Liver (tissue), 9 donors: Measurements from ENCODE around the gene ARHGEF18. TPM values are rescaled to one million over a fixed set of nuclear protein-coding genes. Genes with fewer than 3 reads are reported as not detected.
A peak's percentile ranks its signal among the peaks of the same experiment; 100 is the strongest.

ENCODE experiments used
- DNase-seq: peaks from one replicate; pipeline ENCODE4 v3.0.0-alpha.2; 2017; ENCODE audit warnings: low spot score
- H3K27ac ChIP-seq, 2 donors: one replicate each; pipeline ENCODE4 v1.7.0; 2013; ENCODE audit warnings: inconsistent platforms in 2 of 2, low read length in 2 of 2, control low read depth in 1 of 2, low read depth in 1 of 2, mild to moderate bottlenecking in 1 of 2
- H3K27me3 ChIP-seq, 4 donors: one replicate each; pipeline versions ENCODE4 v1.6.1 to v1.7.0; 2013; ENCODE audit warnings: low read length in 3 of 4, inconsistent platforms in 1 of 4, mild to moderate bottlenecking in 1 of 4, moderate library complexity in 1 of 4; ENCODE audit not compliant: control insufficient read depth in 4 of 4, insufficient read depth in 4 of 4
- H3K36me3 ChIP-seq, 4 donors: one replicate each; pipeline versions ENCODE4 v1.6.1 to v1.7.0; 2013; ENCODE audit warnings: low read length in 3 of 4, mild to moderate bottlenecking in 3 of 4, low read depth in 1 of 4, moderate library complexity in 1 of 4; ENCODE audit not compliant: control insufficient read depth in 4 of 4, insufficient read depth in 3 of 4
- H3K4me1 ChIP-seq, 4 donors: one replicate each; pipeline versions ENCODE4 v1.6.1 to v1.7.0; 2013; ENCODE audit warnings: low read length in 3 of 4, mild to moderate bottlenecking in 3 of 4, moderate library complexity in 1 of 4; ENCODE audit not compliant: control insufficient read depth in 4 of 4, insufficient read depth in 4 of 4
- H3K4me3 ChIP-seq, 3 donors: one replicate each; pipeline versions ENCODE4 v1.6.1 to v1.7.0; 2013; ENCODE audit warnings: low read length in 3 of 3, control low read depth in 1 of 3, low read depth in 1 of 3, mild to moderate bottlenecking in 1 of 3
- H3K9ac ChIP-seq, 2 donors: one replicate each; pipeline ENCODE4 v1.7.0; 2013; ENCODE audit warnings: low read length in 2 of 2, mild to moderate bottlenecking in 2 of 2, moderate library complexity in 2 of 2, control low read depth in 1 of 2, low read depth in 1 of 2
- H3K9me3 ChIP-seq, 4 donors: one replicate each; pipeline versions ENCODE4 v1.6.1 to v1.7.0; 2013; ENCODE audit warnings: low read length in 3 of 4; ENCODE audit not compliant: control insufficient read depth in 4 of 4
- EGR1 ChIP-seq, 2 donors: IDR thresholded peaks; 2 replicates each; pipeline ENCODE4 v1.6.1; 2016 to 2018; ENCODE audit warnings: antibody characterized with exemption in 2 of 2, low read depth in 2 of 2
- GABPA ChIP-seq, 2 donors: IDR thresholded peaks in 1 of 2; conservative IDR thresholded peaks in 1 of 2; 2 replicates each; pipeline ENCODE4 v1.6.1; 2016; ENCODE audit warnings: antibody characterized with exemption in 2 of 2, mild to moderate bottlenecking in 1 of 2, moderate library complexity in 1 of 2
- HNF4A ChIP-seq, 2 donors: conservative IDR thresholded peaks; 2 replicates each; pipeline ENCODE4 v1.6.1; 2016; ENCODE audit warnings: antibody characterized with exemption in 2 of 2, mild to moderate bottlenecking in 2 of 2
- HNF4G ChIP-seq: IDR thresholded peaks from 2 replicates; pipeline ENCODE4 v1.6.1; 2016; ENCODE audit warnings: antibody characterized with exemption
- JUND ChIP-seq, 2 donors: IDR thresholded peaks; 2 replicates each; pipeline ENCODE4 v1.6.1; 2016; ENCODE audit warnings: antibody characterized with exemption in 2 of 2
- RAD21 ChIP-seq, 2 donors: IDR thresholded peaks; 2 replicates each; pipeline ENCODE4 v1.6.1; 2016; ENCODE audit warnings: antibody characterized with exemption in 2 of 2, mild to moderate bottlenecking in 2 of 2
- RXRA ChIP-seq, 2 donors: IDR thresholded peaks; 2 replicates each; pipeline ENCODE4 v1.6.1; 2017 to 2018; ENCODE audit warnings: antibody characterized with exemption in 2 of 2, mild to moderate bottlenecking in 1 of 2
- TAF1 ChIP-seq: conservative IDR thresholded peaks from 2 replicates; pipeline ENCODE4 v1.6.1; 2016; ENCODE audit warnings: antibody characterized with exemption, mild to moderate bottlenecking
- YY1 ChIP-seq: IDR thresholded peaks from 2 replicates; pipeline ENCODE4 v1.6.1; 2016; ENCODE audit warnings: antibody characterized with exemption, mild to moderate bottlenecking
- WGBS: extraction: QIAGEN DNeasy Blood & Tissue Kit; methylation state at CpG from one replicate; pipeline ENCODE4 v1.1.7; 2013; 5-methylcytosine and 5-hydroxymethylcytosine counted together
- polyA plus RNA-seq, 2 donors: library from polyadenylated mRNA; stranded (reverse) in 1 of 2; unstranded in 1 of 2; fragments of 200-250 nt in 1 of 2; fragments of >200 nt in 1 of 2; fragmentation: Nextera tagmentation in 1 of 2; extraction: Ambion mirVana in 1 of 2; gene quantifications; one replicate each; pipeline versions ENCODE4 v1.2.1 to v1.2.3, GENCODE V29; 2013 to 2015
- total RNA-seq, 2 donors: library from RNA; depleted of rRNA; stranded (reverse); fragments of >200 nt; gene quantifications; one replicate each; pipeline ENCODE4 v1.2.3, GENCODE V29; 2014
- TF ChIP-seq, protein P1 (sequence below): fragments of 150-350 bp; IDR thresholded peaks from 2 replicates; pipeline ENCODE4 v1.5.1; 2017; ENCODE audit warnings: improper control_type of control experiment, low read depth, low read length; ENCODE audit not compliant: missing input control
- TF ChIP-seq, protein P2 (sequence below): IDR thresholded peaks from 2 replicates; pipeline ENCODE4 v1.6.1; 2016; ENCODE audit warnings: antibody characterized with exemption
- TF ChIP-seq, protein P3 (sequence below): IDR thresholded peaks from 2 replicates; pipeline ENCODE4 v1.6.1; 2016; ENCODE audit warnings: antibody characterized with exemption
- TF ChIP-seq, protein P4 (sequence below): IDR thresholded peaks from 2 replicates; pipeline ENCODE4 v1.6.1; 2016; ENCODE audit warnings: antibody characterized with exemption, mild to moderate bottlenecking
- donor health status: healthy.
- donor health status: healthy.
- donor health status: healthy.
- donor health status: healthy.
- donor health status: healthy.

Gene ARHGEF18
- total and polyA plus RNA-seq, 4 donors: 3.3 to 28.8 (median 14.9) TPM

DNA sequence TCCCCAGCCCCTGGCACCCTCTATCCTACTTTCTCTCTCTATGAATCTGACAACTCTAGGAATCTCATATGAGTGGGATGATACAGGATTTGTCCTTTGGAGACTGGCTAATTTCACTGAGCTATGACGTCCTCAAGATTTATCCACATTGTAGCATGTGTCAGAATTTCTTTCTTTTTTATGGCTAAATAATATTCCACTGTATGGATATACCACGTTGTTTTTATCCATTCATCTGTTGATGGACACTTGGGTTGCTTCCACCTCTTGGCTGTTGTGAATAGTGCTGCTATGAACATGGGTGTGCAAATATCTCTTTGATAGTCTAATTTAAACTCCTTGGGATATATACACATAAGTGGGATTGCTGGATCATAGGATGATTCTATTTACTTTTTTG is 30.6 kb upstream of the ARHGEF18 start:
- H3K27me3 ChIP-seq: no peaks in the 10 kb centered on the region
- WGBS: 58% methylated on average over 2 of the region's 2 CpGs
- no peak for DNase-seq
- H3K9me3 ChIP-seq: no peaks in the 10 kb centered on the region
- TF ChIP-seq HNF4A (conservative IDR thresholded peaks at IDR 0.05) (no peak), EGR1 (IDR thresholded peaks at IDR 0.05; ENCODE audit: low read depth in 2 of 2) (no peak), YY1 (no peak), JUND (IDR thresholded peaks at IDR 0.05) (no peak), HNF4G (no peak), GABPA (IDR thresholded peaks at IDR 0.05 in 1 of 2, conservative IDR thresholded peaks at IDR 0.05 in 1 of 2) (no peak), RXRA (IDR thresholded peaks at IDR 0.05) (no peak), TAF1 (no peak)
- TF ChIP-seq, protein P1, sequence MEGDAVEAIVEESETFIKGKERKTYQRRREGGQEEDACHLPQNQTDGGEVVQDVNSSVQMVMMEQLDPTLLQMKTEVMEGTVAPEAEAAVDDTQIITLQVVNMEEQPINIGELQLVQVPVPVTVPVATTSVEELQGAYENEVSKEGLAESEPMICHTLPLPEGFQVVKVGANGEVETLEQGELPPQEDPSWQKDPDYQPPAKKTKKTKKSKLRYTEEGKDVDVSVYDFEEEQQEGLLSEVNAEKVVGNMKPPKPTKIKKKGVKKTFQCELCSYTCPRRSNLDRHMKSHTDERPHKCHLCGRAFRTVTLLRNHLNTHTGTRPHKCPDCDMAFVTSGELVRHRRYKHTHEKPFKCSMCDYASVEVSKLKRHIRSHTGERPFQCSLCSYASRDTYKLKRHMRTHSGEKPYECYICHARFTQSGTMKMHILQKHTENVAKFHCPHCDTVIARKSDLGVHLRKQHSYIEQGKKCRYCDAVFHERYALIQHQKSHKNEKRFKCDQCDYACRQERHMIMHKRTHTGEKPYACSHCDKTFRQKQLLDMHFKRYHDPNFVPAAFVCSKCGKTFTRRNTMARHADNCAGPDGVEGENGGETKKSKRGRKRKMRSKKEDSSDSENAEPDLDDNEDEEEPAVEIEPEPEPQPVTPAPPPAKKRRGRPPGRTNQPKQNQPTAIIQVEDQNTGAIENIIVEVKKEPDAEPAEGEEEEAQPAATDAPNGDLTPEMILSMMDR: no peak
- TF ChIP-seq, protein P2, sequence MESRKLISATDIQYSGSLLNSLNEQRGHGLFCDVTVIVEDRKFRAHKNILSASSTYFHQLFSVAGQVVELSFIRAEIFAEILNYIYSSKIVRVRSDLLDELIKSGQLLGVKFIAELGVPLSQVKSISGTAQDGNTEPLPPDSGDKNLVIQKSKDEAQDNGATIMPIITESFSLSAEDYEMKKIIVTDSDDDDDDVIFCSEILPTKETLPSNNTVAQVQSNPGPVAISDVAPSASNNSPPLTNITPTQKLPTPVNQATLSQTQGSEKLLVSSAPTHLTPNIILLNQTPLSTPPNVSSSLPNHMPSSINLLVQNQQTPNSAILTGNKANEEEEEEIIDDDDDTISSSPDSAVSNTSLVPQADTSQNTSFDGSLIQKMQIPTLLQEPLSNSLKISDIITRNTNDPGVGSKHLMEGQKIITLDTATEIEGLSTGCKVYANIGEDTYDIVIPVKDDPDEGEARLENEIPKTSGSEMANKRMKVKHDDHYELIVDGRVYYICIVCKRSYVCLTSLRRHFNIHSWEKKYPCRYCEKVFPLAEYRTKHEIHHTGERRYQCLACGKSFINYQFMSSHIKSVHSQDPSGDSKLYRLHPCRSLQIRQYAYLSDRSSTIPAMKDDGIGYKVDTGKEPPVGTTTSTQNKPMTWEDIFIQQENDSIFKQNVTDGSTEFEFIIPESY: no peak
- TF ChIP-seq, protein P3, sequence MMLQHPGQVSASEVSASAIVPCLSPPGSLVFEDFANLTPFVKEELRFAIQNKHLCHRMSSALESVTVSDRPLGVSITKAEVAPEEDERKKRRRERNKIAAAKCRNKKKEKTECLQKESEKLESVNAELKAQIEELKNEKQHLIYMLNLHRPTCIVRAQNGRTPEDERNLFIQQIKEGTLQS: no peak
- TF ChIP-seq, protein P4, sequence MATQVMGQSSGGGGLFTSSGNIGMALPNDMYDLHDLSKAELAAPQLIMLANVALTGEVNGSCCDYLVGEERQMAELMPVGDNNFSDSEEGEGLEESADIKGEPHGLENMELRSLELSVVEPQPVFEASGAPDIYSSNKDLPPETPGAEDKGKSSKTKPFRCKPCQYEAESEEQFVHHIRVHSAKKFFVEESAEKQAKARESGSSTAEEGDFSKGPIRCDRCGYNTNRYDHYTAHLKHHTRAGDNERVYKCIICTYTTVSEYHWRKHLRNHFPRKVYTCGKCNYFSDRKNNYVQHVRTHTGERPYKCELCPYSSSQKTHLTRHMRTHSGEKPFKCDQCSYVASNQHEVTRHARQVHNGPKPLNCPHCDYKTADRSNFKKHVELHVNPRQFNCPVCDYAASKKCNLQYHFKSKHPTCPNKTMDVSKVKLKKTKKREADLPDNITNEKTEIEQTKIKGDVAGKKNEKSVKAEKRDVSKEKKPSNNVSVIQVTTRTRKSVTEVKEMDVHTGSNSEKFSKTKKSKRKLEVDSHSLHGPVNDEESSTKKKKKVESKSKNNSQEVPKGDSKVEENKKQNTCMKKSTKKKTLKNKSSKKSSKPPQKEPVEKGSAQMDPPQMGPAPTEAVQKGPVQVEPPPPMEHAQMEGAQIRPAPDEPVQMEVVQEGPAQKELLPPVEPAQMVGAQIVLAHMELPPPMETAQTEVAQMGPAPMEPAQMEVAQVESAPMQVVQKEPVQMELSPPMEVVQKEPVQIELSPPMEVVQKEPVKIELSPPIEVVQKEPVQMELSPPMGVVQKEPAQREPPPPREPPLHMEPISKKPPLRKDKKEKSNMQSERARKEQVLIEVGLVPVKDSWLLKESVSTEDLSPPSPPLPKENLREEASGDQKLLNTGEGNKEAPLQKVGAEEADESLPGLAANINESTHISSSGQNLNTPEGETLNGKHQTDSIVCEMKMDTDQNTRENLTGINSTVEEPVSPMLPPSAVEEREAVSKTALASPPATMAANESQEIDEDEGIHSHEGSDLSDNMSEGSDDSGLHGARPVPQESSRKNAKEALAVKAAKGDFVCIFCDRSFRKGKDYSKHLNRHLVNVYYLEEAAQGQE: no peak
- no peak overlapping the region for H3K27ac ChIP-seq
- no peaks in the 10 kb centered on the region for H3K36me3 ChIP-seq
- peaks cover 0 to 6% (median 1%) of the 10 kb centered on the region in 4 donors for H3K4me1 ChIP-seq
- no peak overlapping the region for H3K9ac ChIP-seq
- no peak overlapping the region for H3K4me3 ChIP-seq

DNA sequence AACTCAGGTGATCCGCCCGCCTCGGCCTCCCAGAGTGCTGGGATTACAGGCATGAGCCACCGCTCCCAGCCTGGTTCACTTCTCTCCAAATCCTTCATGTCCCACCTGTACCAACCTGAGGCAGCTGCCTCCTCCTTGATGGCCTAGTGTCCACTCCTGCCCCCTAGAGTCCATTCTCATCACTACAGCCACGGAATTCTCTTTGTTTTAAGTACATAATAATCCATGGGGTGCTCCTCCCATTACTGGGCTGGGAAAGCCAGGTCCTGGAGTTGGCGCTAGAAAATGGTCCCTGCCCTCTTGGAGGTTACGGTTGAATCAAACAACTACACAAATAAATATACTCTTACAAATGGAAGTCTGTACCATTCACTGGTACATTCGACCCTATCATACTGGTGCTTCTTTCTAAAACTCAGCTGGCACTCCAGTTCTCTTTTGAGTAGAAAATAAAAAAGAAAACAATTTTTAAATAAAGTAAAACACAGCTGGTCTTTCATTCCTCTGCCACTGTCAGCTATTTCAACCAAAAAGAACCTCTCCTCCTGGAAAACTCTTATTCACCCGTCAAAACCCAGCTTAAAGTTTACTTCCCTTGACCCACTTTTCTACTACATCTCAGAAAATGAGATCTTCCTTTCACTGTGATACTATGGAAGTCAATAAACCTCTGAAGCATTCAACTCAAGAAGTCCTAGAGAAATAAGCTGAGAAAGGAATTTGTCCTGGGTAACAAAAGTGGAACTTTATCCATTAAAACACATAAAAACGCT is 22.4 kb upstream of the ARHGEF18 start:
- Histone ChIP-seq H3K4me1 (peaks cover 0 to 4% (median 1%) of the 10 kb centered on the region in 4 donors), H3K27ac (no peak overlapping the region), H3K27me3 (no peaks in the 10 kb centered on the region), H3K9ac (no peak overlapping the region), H3K36me3 (no peaks in the 10 kb centered on the region), H3K4me3 (no peak overlapping the region), H3K9me3 (no peaks in the 10 kb centered on the region)
- TF ChIP-seq RAD21 (IDR thresholded peaks at IDR 0.05) (peak; percentile 38 to 66), RXRA (IDR thresholded peaks at IDR 0.05) (no peak)
- TF ChIP-seq, protein P1: peak; percentile 35
- WGBS: 81% methylated on average over 10 of the region's 10 CpGs
- DNase-seq: no peak
